Smooth muscle cell (in vitro differentiated cells): ENCODE measurements around the gene CCER1. TPM values are rescaled to one million over a fixed set of nuclear protein-coding genes. Genes with fewer than 3 reads are reported as not detected.

Source experiments
- DNase-seq: peaks from one replicate; lab custom pipeline; 2025; ENCODE audit not compliant: unreplicated experiment; lab: John Stamatoyannopoulos, UW
- H2AFZ ChIP-seq: fragments of 200-600 bp; sonication (generic); 2 replicates; pipeline ENCODE4 v1.6.0; 2016; ENCODE audit warnings: antibody characterized with exemption, low read depth, mild to moderate bottlenecking
- H3F3A ChIP-seq: fragments of 200-600 bp; sonication (generic); 2 replicates; pipeline ENCODE4 v1.6.0; 2017; ENCODE audit warnings: antibody characterized with exemption, low read depth
- H3K27ac ChIP-seq: fragments of 200-600 bp; sonication (generic); 2 replicates; pipeline ENCODE4 v1.5.1; 2016; ENCODE audit warnings: low read depth, mild to moderate bottlenecking
- H3K27me3 ChIP-seq: fragments of 200-600 bp; sonication (generic); 2 replicates; pipeline ENCODE4 v1.6.1; 2016; ENCODE audit warnings: low read depth, mild to moderate bottlenecking
- H3K36me3 ChIP-seq: fragments of 200-600 bp; sonication (generic); 2 replicates; pipeline ENCODE4 v1.5.1; 2016; ENCODE audit warnings: low read depth
- H3K4me1 ChIP-seq: fragments of 200-600 bp; sonication (generic); 2 replicates; pipeline ENCODE4 v1.5.1; 2016; ENCODE audit warnings: low read depth
- H3K4me2 ChIP-seq: fragments of 200-600 bp; sonication (generic); 2 replicates; pipeline ENCODE4 v1.6.0; 2016; ENCODE audit warnings: mild to moderate bottlenecking
- H3K4me3 ChIP-seq: fragments of 200-600 bp; sonication (generic); 2 replicates; pipeline ENCODE4 v1.5.1; 2016; ENCODE audit warnings: mild to moderate bottlenecking
- H3K79me2 ChIP-seq: fragments of 200-600 bp; sonication (generic); 2 replicates; pipeline ENCODE4 v1.6.0; 2016; ENCODE audit warnings: low read depth, mild to moderate bottlenecking
- H3K9ac ChIP-seq: fragments of 200-600 bp; sonication (generic); 2 replicates; pipeline ENCODE4 v1.6.0; 2016; ENCODE audit warnings: low read depth
- H3K9me3 ChIP-seq: fragments of 200-600 bp; sonication (generic); replicated peaks from 2 replicates; pipeline ENCODE4 v1.5.1; 2016; ENCODE audit warnings: low read depth
- H4K20me1 ChIP-seq: fragments of 200-600 bp; sonication (generic); 2 replicates; pipeline ENCODE4 v1.6.0; 2016; ENCODE audit warnings: low read depth
- CTCF ChIP-seq: fragments of 200-600 bp; sonication (generic); IDR thresholded peaks from 2 replicates; pipeline ENCODE4 v1.5.1; 2017; ENCODE audit warnings: borderline replicate concordance, mild to moderate bottlenecking, antibody characterized with exemption; ENCODE audit not compliant: insufficient read depth, poor library complexity, severe bottlenecking
- WGBS: methylation state at CpG from one replicate; pipeline ENCODE4 v1.1.7; 2016; ENCODE audit warnings: low lambda C conversion rate; 5-methylcytosine and 5-hydroxymethylcytosine counted together
- polyA plus RNA-seq: library from polyadenylated mRNA; unstranded; fragments of >200 nt; fragmentation: Nextera tagmentation; extraction: Ambion mirVana; gene quantifications from 2 replicates; pipeline ENCODE4 v1.2.1, GENCODE V29; 2016
- total RNA-seq: library from RNA; depleted of rRNA; stranded (reverse); fragments of >200 nt; gene quantifications from 2 replicates; pipeline ENCODE4 v1.2.3, GENCODE V29; 2014

CCER1 gene
- total and polyA plus RNA-seq, 2 experiments from 2014 or later: not detected

GRCh38 chr12:90917431-90917830 lies 37.5 kb downstream of the CCER1 start:
- no peak overlapping the region for H3K9ac ChIP-seq
- no peaks in the 10 kb centered on the region for H3K79me2 ChIP-seq
- WGBS: 68% methylated on average over 2 of the region's 2 CpGs
- DNase-seq: no peak
- no peak overlapping the region for H3K4me2 ChIP-seq
- no peaks in the 10 kb centered on the region for H3K27me3 ChIP-seq
- no peaks in the 10 kb centered on the region for H3K4me1 ChIP-seq
- no peak for TF ChIP-seq CTCF
- no peaks in the 10 kb centered on the region for H3K9me3 ChIP-seq
- H3K4me3 ChIP-seq: no peak overlapping the region
- H3K27ac ChIP-seq: no peak overlapping the region
- H3K36me3 ChIP-seq: no peaks in the 10 kb centered on the region
- no peaks in the 10 kb centered on the region for H4K20me1 ChIP-seq
- no peaks in the 10 kb centered on the region for H3F3A ChIP-seq
- H2AFZ ChIP-seq: no peak overlapping the region

- H3K27me3 ChIP-seq: no peaks in the 10 kb centered on the region
- no peaks in the 10 kb centered on the region for H3K9me3 ChIP-seq
- no peak overlapping the region for H3K9ac ChIP-seq
- no peak overlapping the region for H2AFZ ChIP-seq
- H3K4me1 ChIP-seq: no peaks in the 10 kb centered on the region
- H3K36me3 ChIP-seq: no peaks in the 10 kb centered on the region
- DNase-seq: no peak
- H3K79me2 ChIP-seq: no peaks in the 10 kb centered on the region
- H3K27ac ChIP-seq: no peak overlapping the region
- no peaks in the 10 kb centered on the region for H4K20me1 ChIP-seq
- no peak for TF ChIP-seq CTCF
- H3K4me3 ChIP-seq: no peak overlapping the region
- H3K4me2 ChIP-seq: no peak overlapping the region
- no peaks in the 10 kb centered on the region for H3F3A ChIP-seq
These were observed 38.5 kb downstream of the CCER1 start for GRCh38 chr12:90916516-90916915.

- Histone ChIP-seq H3K79me2 (no peaks in the 10 kb centered on the region), H3K4me1 (no peaks in the 10 kb centered on the region), H3K27ac (no peak overlapping the region), H4K20me1 (no peaks in the 10 kb centered on the region), H3K36me3 (no peaks in the 10 kb centered on the region), H3K27me3 (no peaks in the 10 kb centered on the region), H3K4me3 (no peak overlapping the region), H2AFZ (no peak overlapping the region), H3K4me2 (no peak overlapping the region), H3F3A (no peaks in the 10 kb centered on the region), H3K9ac (no peak overlapping the region), H3K9me3 (no peaks in the 10 kb centered on the region)
- no peak for DNase-seq
- TF ChIP-seq CTCF: no peak
- 91% methylated on average over 2 of the region's 2 CpGs for WGBS
These were observed 39.6 kb downstream of the CCER1 start for GRCh38 chr12:90915353-90915752.

GRCh38 chr12:90910958-90911357 lies 44.0 kb downstream of the CCER1 start:
- no peaks in the 10 kb centered on the region for H3K27me3 ChIP-seq
- no peaks in the 10 kb centered on the region for H3K9me3 ChIP-seq
- no peak overlapping the region for H2AFZ ChIP-seq
- H3K4me2 ChIP-seq: no peak overlapping the region
- no peaks in the 10 kb centered on the region for H3K79me2 ChIP-seq
- WGBS: 85% methylated on average over 3 of the region's 3 CpGs
- H3K27ac ChIP-seq: no peak overlapping the region
- no peak overlapping the region for H3K9ac ChIP-seq
- no peak for TF ChIP-seq CTCF
- H3F3A ChIP-seq: no peaks in the 10 kb centered on the region
- DNase-seq: no peak
- no peaks in the 10 kb centered on the region for H3K4me1 ChIP-seq
- H3K4me3 ChIP-seq: no peak overlapping the region
- no peaks in the 10 kb centered on the region for H3K36me3 ChIP-seq
- H4K20me1 ChIP-seq: no peaks in the 10 kb centered on the region
